ENCODE results near the gene PA2G4.

PA2G4 gene

DNA sequence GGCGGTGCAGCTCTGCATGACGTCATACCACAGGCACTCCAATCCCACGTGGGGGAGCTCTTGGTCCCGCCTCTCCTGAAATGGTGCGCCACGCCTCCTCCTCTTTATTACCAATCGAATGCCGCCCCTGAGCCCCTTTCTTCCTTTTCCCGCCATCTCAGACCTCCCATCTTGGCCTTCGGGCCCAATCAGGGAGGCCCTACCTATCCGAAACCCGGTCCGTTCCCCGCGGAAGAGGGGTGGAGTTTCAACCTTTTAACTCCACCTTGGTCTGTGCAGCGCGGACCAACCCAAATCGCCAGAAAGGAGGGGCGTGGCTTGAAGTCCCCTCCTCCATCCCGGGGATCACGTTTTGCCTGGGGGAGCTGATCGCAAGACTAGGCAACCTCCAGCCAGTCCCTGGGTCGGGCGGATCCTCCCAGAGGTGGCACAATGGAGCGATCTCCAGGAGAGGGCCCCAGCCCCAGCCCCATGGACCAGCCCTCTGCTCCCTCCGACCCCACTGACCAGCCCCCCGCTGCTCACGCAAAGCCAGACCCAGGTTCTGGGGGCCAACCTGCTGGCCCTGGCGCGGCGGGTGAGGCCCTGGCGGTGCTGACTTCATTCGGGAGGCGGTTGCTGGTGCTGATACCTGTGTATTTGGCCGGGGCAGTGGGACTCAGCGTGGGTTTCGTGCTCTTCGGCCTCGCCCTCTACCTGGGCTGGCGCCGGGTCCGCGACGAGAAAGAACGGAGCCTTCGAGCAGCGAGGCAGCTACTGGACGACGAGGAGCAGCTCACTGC, 23.7 kb downstream of the PA2G4 start, which contains the start of gene ESYT1:
TSS of gene ESYT1 (plus strand) at position 380 of the 782 bp plus-strand sequence. CDS start at position 433, 53 bp downstream.
- DNase-seq, result peak; percentile 99

DNA sequence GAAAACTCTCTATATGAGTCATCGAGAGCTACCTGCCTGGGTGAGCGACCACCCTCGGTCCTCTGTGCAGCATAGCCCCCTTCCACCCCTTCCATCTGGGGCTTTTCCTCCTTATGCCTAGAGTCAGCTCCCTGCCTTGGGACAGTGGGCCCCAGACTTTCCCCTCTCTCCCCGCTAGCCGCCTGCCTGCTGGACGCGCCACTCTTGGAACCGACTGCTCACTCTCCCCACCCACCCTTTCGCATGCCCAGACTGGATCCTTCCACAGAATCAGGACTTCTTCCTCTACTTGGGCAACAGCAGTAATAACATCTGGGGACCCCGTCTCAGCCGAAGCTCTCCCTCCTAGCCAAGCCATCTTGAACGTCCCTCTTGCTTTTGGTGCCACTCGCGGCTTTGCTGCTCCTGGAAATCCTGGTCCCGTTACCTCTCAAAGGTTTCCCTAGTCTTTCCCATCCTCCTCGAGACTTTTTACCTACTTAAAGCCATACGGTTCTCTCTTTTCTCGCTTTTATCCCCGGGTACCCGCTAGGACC, 24.4 kb downstream of the PA2G4 start:
- DNase-seq, result peak; percentile 22

DNA sequence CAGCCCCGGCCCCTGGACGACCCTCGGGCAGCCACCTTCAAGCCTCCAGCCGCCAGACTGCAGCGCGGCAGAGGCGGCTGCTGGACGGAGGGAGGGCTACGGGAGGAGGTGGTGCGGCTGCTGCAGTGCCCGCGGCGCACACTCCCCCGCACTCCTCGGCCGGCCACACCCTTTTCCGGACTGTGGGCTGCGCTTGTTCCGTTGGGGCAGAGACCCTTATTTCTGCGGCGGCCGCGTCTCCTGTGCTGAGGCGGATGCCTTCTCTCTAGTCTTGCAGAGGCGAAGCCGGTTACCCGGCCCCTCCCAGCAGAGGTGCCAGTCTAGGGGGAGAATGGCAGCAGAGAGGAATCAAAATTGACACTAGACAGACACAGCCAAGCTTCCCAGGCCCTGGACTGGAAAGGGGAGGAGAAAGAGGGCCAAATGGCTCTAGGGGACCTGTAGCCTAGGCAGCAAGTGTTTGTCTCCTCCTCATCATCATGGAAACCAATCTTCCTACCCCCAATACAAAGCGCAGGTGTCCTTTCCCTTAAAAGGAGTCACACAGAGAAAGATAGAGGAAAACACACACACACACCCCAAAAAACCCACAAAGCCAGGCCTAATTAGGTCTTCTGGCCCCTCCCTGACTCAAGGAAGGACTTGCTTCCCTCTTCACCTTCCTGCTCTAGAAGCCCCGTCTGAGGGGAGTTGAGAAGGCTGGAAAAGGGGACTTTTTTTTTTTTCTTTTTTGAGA, 25.0 kb downstream of the PA2G4 start:
- DNase-seq, result peak; percentile 26

DNA sequence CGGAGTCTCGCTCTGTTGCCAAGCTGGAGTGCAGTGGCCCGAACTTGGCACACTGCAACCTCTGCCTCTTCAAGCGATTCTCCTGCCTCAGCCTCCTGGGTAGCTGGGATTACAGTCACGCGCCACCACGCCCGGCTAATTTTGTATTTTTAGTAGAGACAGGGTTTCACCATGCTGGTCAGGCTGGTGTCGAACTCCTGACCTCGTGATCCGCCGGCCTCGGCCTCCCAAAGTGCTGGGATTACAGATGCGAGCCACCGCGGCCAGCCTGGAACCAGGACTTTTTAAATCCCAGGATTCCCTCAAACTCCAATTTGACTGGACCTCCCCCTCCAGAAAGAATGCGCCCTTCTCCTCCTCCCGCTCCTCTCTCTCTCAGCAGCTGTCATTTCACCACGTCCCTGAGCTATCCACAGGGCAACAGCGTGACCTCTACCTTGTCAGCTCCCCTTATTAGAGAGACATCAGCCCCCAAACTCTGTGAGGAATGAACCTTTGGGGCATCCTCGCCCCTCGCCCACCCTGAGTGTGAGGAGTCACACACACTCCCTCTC, 25.7 kb downstream of the PA2G4 start:
- DNase-seq, result no peak

GRCh38 chr12:56130876-56131275, 26.5 kb downstream of the PA2G4 start:
- no peak for DNase-seq

- no peak for DNase-seq
Measured at GRCh38 chr12:56134897-56135296, 30.5 kb downstream of the PA2G4 start.

GRCh38 chr12:56137853-56138571, 33.7 kb downstream of the PA2G4 start:
- no peak for DNase-seq

DNA sequence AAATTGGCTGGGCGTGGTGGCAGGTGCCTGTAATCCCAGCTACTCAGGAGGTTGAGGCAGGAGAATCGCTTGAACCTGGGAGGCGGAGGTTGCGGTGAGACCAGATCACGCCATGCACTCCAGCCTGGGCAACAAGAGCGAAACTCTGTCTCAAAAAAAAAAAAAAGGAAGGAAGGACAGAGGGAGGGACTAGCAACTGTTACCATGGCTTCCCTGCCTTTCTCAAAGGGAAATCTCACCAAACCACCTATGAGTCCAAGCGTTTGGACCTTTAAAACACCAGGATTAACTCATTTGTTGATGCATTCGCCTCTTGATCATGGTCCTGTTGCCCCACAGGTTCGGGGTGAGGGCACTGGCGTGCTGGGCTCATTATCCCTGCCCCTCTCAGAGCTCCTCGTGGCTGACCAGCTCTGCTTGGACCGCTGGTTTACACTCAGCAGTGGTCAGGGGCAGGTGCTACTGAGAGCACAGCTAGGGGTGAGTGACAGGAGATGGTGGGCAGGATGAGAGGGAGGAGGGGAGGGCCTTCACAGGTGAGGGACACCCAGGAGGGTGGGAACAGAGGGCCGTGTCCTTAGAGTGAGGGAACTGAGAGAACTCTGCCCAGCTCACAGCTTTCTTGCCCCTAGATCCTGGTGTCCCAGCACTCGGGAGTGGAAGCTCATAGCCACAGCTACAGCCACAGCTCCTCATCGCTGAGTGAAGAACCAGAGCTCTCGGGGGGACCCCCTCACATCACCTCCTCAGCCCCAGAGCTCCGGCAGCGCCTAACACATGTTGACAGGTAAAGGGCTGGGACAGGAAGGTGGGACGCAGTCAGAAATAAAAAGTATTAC, 37.8 kb downstream of the PA2G4 start:
- no peak for DNase-seq

- DNase-seq, result no peak
Measured at GRCh38 chr12:56143217-56143616, 38.9 kb downstream of the PA2G4 start.

- no peak for DNase-seq
Measured at GRCh38 chr12:56143870-56144269, 39.5 kb downstream of the PA2G4 start.

DNA sequence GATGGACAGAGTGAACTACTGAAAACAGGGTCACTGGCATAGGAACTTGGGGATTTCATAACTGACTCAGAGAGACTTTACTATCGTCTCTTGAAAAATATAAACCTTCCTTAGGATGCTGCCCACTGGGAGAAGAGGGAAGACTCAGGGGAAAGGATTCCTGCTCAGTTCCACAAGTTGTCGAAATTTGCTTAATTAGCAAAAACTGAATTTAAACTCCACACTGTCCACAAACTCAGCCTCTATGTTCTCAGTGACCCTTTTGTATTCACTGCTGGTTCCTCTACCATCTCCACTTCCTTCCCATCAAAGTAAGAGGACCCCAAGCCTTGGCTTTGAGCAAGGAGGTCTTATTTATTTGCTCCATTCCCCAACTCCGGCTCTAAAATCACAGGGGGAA, 40.9 kb downstream of the PA2G4 start:
- no peak for DNase-seq

- DNase-seq, result no peak
Measured at GRCh38 chr12:56146492-56147460, 42.4 kb downstream of the PA2G4 start.

DNA sequence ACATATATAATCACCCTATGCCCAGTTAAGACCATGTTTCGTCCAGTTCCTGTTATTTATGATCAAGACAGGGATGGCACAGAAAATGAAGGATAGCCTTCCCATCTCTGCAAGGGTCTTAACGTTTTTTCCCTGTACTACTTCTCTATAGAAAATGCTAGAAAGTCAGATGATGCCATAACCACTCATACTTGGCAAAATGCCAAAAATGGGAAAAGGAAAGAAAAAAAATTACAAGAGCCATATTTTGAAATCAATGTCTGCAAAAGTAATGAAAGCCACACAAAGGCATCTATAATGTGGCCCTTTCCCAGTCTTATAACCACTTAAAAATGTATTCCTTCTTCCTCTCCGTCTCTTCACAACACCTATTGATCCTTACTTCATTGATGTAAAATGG, 46.2 kb downstream of the PA2G4 start:
- no peak for DNase-seq

GRCh38 chr12:56151672-56152131, 47.3 kb downstream of the PA2G4 start:
- DNase-seq, result no peak

DNA sequence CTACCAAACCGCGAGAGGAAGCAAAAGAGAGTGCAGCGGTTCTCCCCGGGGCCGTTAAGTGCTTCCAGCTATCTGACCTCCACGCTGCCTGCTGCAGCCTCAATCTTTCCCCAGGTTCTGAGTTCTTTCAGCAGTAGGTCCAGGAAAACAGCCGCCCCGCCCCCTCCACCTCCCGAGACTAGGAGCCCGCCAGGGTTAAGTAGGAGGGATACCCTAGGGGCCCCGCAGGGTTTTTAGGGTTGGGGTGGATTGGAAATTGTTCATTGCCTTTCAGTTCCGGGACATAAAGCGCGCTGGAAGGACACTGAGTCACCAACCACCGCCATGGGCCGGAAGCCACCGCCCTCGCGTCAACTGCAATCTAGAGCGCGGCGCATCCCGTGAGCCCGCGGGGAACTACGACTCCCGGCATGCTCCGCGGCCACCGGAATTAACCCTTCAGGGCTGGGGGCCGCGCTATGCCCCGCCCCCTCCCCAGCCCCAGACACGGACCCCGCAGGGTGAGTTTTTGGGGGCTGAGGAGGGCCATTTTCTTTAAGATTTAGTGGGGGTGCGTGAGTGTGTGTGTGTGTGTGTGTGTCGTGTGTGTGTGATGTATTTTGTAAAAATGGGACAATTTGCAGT, 47.9 kb downstream of the PA2G4 start, which contains the start of gene MYL6B:
TSS of gene MYL6B (plus strand) at position 456 of the 624 bp plus-strand sequence. CDS start 1,332 bp downstream, outside the sequence.
- peak; percentile 93 for DNase-seq

- no peak for DNase-seq
Measured at GRCh38 chr12:56152756-56153677, 48.7 kb downstream of the PA2G4 start.

- no peak for DNase-seq
Measured at GRCh38 chr12:56153678-56154065, 49.3 kb downstream of the PA2G4 start.

- DNase-seq, result no peak
Measured at GRCh38 chr12:56154246-56154771, 50.0 kb downstream of the PA2G4 start.

- no peak for DNase-seq
Measured at GRCh38 chr12:56154818-56155217, 50.5 kb downstream of the PA2G4 start.

Measured in HCEC 1CT (cell line).